ENCODE data around the gene QPCT.

The QPCT gene

GRCh38 chr2:37316181-37316580, 28.2 kb upstream of the QPCT start:
- peaks cover 33% of the 10 kb centered on the region for H3K4me1 ChIP-seq (ENCODE audit: insufficient read depth, low read length)
- H3K27me3 ChIP-seq (ENCODE audit: insufficient read depth, low read length) = no peaks in the 10 kb centered on the region
- no peak overlapping the region for H3K27ac ChIP-seq (ENCODE audit: low read depth, low read length)
- no peak overlapping the region for H3K4me3 ChIP-seq (ENCODE audit: low read length)
- H3K36me3 ChIP-seq (ENCODE audit: insufficient read depth, low read length) = peaks cover 26% of the 10 kb centered on the region
- no peak overlapping the region for H3K9ac ChIP-seq (ENCODE audit: low read depth, low read length)
- 88% methylated on average over 5 of the region's 5 CpGs for WGBS
- H3K9me3 ChIP-seq (ENCODE audit: insufficient read depth, low read depth, low read length) = no peaks in the 10 kb centered on the region

GRCh38 chr2:37317746-37318145, 26.7 kb upstream of the QPCT start:
- no peaks in the 10 kb centered on the region for H3K9me3 ChIP-seq (ENCODE audit: insufficient read depth, low read depth, low read length)
- WGBS = 100% methylated on average over 1 of the region's 1 CpG
- H3K4me1 ChIP-seq (ENCODE audit: insufficient read depth, low read length) = peaks cover 34% of the 10 kb centered on the region
- no peaks in the 10 kb centered on the region for H3K27me3 ChIP-seq (ENCODE audit: insufficient read depth, low read length)
- H3K4me3 ChIP-seq (ENCODE audit: low read length) = no peak overlapping the region
- H3K9ac ChIP-seq (ENCODE audit: low read depth, low read length) = no peak overlapping the region
- H3K27ac ChIP-seq (ENCODE audit: low read depth, low read length) = no peak overlapping the region
- peaks cover 25% of the 10 kb centered on the region for H3K36me3 ChIP-seq (ENCODE audit: insufficient read depth, low read length)

GRCh38 chr2:37318401-37318800, 26.0 kb upstream of the QPCT start:
- Histone ChIP-seq H3K4me3 (ENCODE audit: low read length) (no peak overlapping the region), H3K9me3 (ENCODE audit: insufficient read depth, low read depth, low read length) (no peaks in the 10 kb centered on the region), H3K27me3 (ENCODE audit: insufficient read depth, low read length) (no peaks in the 10 kb centered on the region), H3K27ac (ENCODE audit: low read depth, low read length) (no peak overlapping the region), H3K36me3 (ENCODE audit: insufficient read depth, low read length) (peaks cover 29% of the 10 kb centered on the region), H3K4me1 (ENCODE audit: insufficient read depth, low read length) (peaks cover 39% of the 10 kb centered on the region), H3K9ac (ENCODE audit: low read depth, low read length) (no peak overlapping the region)
- WGBS = 94% methylated on average over 5 of the region's 5 CpGs

DNA sequence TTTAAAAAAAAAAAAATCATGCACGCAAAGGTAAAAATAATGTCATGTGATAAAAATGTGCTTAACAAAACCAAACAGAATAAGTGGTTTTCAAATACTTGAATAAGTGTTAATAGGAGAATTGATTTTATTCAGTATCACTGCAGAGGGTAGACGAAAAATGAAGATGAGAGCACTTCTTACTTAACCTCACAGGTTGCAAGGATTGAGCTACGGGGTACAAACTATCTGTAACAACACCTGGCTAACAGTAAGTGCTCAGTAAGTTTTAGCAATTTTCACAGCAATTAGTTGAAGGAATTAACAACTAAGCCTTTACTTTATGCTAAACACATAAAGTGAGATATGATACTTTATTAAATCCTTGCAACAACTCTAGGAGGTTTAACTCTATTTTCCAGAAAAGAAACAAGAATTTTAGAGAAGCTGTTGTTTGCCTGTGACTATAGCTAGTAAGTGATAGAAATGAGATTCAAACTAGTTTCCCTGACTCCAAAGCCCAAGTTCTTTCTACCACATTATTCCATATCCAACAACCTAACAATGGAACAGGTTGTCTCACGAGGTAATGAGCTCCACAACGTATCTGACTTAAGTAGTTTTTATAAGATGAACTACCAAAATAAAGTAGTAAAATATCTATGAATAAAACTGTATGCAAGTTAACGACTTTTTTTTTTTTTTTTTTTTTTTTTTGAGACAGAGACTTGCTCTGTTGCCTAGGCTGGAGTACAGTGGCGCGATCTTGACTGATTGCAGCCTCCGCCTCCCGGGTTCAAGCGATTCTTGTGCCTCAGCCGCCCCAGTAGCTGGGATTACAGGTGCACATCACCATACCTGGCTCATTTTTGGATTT, 24.4 kb upstream of the QPCT start:
- Histone ChIP-seq H3K27me3 (ENCODE audit: insufficient read depth, low read length) (peaks cover 3% of the 10 kb centered on the region), H3K4me1 (ENCODE audit: insufficient read depth, low read length) (peaks cover 40% of the 10 kb centered on the region), H3K9ac (ENCODE audit: low read depth, low read length) (no peak overlapping the region), H3K36me3 (ENCODE audit: insufficient read depth, low read length) (peaks cover 26% of the 10 kb centered on the region), H3K9me3 (ENCODE audit: insufficient read depth, low read depth, low read length) (no peaks in the 10 kb centered on the region), H3K4me3 (ENCODE audit: low read length) (no peak overlapping the region), H3K27ac (ENCODE audit: low read depth, low read length) (no peak overlapping the region)
- 91% methylated on average over 11 of the region's 12 CpGs for WGBS

- Histone ChIP-seq H3K4me3 (ENCODE audit: low read length) (no peak overlapping the region), H3K27ac (ENCODE audit: low read depth, low read length) (no peak overlapping the region), H3K9ac (ENCODE audit: low read depth, low read length) (no peak overlapping the region), H3K9me3 (ENCODE audit: insufficient read depth, low read depth, low read length) (no peaks in the 10 kb centered on the region), H3K36me3 (ENCODE audit: insufficient read depth, low read length) (peaks cover 23% of the 10 kb centered on the region), H3K4me1 (ENCODE audit: insufficient read depth, low read length) (peaks cover 40% of the 10 kb centered on the region), H3K27me3 (ENCODE audit: insufficient read depth, low read length) (peaks cover 14% of the 10 kb centered on the region)
- WGBS = 78% methylated on average over 2 of the region's 4 CpGs
These were observed 23.3 kb upstream of the QPCT start for GRCh38 chr2:37321029-37321682.

DNA sequence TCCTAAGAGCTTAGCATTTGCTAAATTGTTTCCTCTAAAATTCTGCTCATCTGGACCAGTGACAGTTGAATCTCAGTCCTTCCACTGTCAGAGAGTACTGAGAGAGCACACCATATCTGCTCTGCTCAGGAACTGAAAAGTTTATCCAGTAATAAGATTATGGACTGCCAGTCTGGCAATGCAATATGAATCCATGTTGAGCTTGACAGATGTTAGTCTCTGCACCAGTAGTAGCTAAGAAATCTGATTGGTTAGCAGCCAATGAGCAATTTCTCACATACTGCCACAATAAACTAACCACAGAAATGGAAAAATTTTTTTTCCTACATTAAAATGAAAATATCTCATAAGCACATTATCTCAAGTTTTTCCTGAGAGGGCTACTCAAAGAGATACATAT, 22.1 kb upstream of the QPCT start:
- peak overlapping the region; percentile 88; the same call in 1 of the 2 replicates for H3K4me3 ChIP-seq (ENCODE audit: low read length)

DNA sequence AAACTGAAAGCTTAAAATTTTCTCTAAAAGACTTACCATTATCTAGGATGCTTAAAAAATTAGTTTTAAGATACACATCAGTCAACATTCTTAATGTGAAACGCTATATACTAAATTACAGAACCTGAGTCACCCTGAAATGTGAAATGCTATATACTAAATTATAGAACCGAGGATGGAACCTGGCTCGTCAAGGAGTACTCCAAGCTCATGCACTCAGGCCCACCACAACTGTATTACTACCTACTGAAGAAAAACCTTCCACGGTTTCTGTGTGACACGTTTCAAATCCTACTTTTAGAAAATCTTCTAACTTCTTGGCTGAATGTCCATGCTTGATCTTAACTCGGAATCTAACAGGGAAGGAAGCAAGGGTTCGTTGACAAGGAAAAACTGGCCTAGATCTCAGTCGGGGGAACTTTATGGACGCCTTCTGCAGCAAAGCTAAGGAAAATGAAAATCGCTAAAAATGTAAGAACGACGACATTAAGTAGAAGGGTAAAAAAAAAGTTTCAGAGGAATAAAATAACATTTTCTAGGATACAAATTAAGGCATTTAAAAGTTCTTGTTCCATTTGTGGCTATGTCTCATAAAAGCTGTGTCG, 21.2 kb upstream of the QPCT start:
- peak overlapping the region; percentile 88 for H3K4me3 ChIP-seq (ENCODE audit: low read length)
- peaks cover 17% of the 10 kb centered on the region for H3K36me3 ChIP-seq (ENCODE audit: insufficient read depth, low read length)
- no peak overlapping the region for H3K27ac ChIP-seq (ENCODE audit: low read depth, low read length)
- H3K27me3 ChIP-seq (ENCODE audit: insufficient read depth, low read length) = peaks cover 29% of the 10 kb centered on the region
- no peaks in the 10 kb centered on the region for H3K9me3 ChIP-seq (ENCODE audit: insufficient read depth, low read depth, low read length)
- WGBS = 11% methylated on average over 13 of the region's 13 CpGs
- H3K4me1 ChIP-seq (ENCODE audit: insufficient read depth, low read length) = peaks cover 29% of the 10 kb centered on the region
- H3K9ac ChIP-seq (ENCODE audit: low read depth, low read length) = peak overlapping the region; percentile 97

More for the DNA sequence above, 22.1 kb upstream of the QPCT start:
- H3K9ac ChIP-seq (ENCODE audit: low read depth, low read length) = no peak overlapping the region
- H3K36me3 ChIP-seq (ENCODE audit: insufficient read depth, low read length) = peaks cover 17% of the 10 kb centered on the region
- H3K4me1 ChIP-seq (ENCODE audit: insufficient read depth, low read length) = peaks cover 29% of the 10 kb centered on the region
- peaks cover 26% of the 10 kb centered on the region for H3K27me3 ChIP-seq (ENCODE audit: insufficient read depth, low read length)
- no peaks in the 10 kb centered on the region for H3K9me3 ChIP-seq (ENCODE audit: insufficient read depth, low read depth, low read length)
- no peak overlapping the region for H3K27ac ChIP-seq (ENCODE audit: low read depth, low read length)

DNA sequence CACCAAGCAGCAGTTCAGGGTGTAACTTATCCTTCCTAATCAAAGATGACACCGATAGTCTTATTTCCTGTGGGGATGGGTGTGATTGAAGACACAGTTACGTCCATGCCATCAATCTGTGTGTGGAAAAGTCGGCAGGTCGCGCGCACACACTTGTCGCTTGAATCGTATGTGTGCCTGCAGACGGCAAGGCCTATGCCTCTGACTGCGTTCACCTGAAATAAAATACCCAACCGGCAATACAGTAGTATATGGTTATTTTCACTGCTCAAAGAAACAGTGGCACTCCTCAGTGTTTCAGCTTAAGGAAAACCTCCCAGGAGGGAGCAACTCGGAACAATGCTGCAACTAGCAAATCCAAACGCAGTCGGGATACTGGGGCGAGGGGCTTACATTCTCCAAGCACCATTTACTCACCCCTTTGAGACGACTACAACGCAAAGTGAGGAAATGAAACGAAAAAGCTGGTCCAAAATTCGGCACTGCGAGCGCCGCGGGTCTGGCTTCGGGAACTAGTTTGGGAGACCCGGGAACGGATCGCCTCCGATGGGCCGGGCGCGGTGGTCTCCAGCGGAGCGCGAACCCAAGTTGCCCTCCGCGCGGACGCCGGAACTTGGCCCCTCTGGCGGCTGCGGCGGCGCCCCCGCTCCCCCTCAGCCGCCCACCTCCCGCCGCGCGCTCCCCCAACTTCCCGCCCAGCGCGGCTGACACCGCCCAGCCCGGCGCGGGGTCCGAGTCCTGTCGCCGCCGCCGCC, 20.5 kb upstream of the QPCT start:
- WGBS = under 1% methylated on average over 52 of the region's 61 CpGs
- peak overlapping the region; percentile 97 for H3K9ac ChIP-seq (ENCODE audit: low read depth, low read length)
- H3K27ac ChIP-seq (ENCODE audit: low read depth, low read length) = peak overlapping the region; percentile 90
- H3K27me3 ChIP-seq (ENCODE audit: insufficient read depth, low read length) = peaks cover 29% of the 10 kb centered on the region
- no peaks in the 10 kb centered on the region for H3K9me3 ChIP-seq (ENCODE audit: insufficient read depth, low read depth, low read length)
- peaks cover 17% of the 10 kb centered on the region for H3K36me3 ChIP-seq (ENCODE audit: insufficient read depth, low read length)
- H3K4me1 ChIP-seq (ENCODE audit: insufficient read depth, low read length) = peaks cover 28% of the 10 kb centered on the region
- peak overlapping the region; percentile 88 for H3K4me3 ChIP-seq (ENCODE audit: low read length)

GRCh38 chr2:37324536-37324785, 20.0 kb upstream of the QPCT start:
- peak overlapping the region; percentile 88 for H3K4me3 ChIP-seq (ENCODE audit: low read length)
- H3K27ac ChIP-seq (ENCODE audit: low read depth, low read length) = peak overlapping the region; percentile 90; the same call in 1 of the 2 replicates
- no peaks in the 10 kb centered on the region for H3K9me3 ChIP-seq (ENCODE audit: insufficient read depth, low read depth, low read length)
- H3K36me3 ChIP-seq (ENCODE audit: insufficient read depth, low read length) = peaks cover 14% of the 10 kb centered on the region
- WGBS = under 1% methylated on average over 32 of the region's 33 CpGs
- H3K27me3 ChIP-seq (ENCODE audit: insufficient read depth, low read length) = peaks cover 29% of the 10 kb centered on the region
- H3K9ac ChIP-seq (ENCODE audit: low read depth, low read length) = peak overlapping the region; percentile 97
- H3K4me1 ChIP-seq (ENCODE audit: insufficient read depth, low read length) = peaks cover 23% of the 10 kb centered on the region

GRCh38 chr2:37324786-37325624, 19.4 kb upstream of the QPCT start, which contains the start of gene PRKD3:
PRKD3 (minus strand) TSS chr2:37324833; CDS start chr2:37316524, 8,309 bp downstream.
- 3% methylated on average over 79 of the region's 79 CpGs for WGBS

More at GRCh38 chr2:37324786-37325624, 19.4 kb upstream of the QPCT start, which contains the start of gene PRKD3:
- peaks cover 29% of the 10 kb centered on the region for H3K27me3 ChIP-seq (ENCODE audit: insufficient read depth, low read length)
- no peaks in the 10 kb centered on the region for H3K9me3 ChIP-seq (ENCODE audit: insufficient read depth, low read depth, low read length)
- peak within 1 kb of the TSS; percentile 90 for H3K27ac ChIP-seq (ENCODE audit: low read depth, low read length)
- H3K36me3 ChIP-seq (ENCODE audit: insufficient read depth, low read length) = peaks cover 14% of the 10 kb centered on the region
- H3K4me3 ChIP-seq (ENCODE audit: low read length) = peak within 1 kb of the TSS; percentile 88
- H3K4me1 ChIP-seq (ENCODE audit: insufficient read depth, low read length) = peaks cover 23% of the 10 kb centered on the region
- peak within 1 kb of the TSS; percentile 97 for H3K9ac ChIP-seq (ENCODE audit: low read depth, low read length)

Measured in HUES64 (cell line).